ENCODE data around the gene PNMA8C.

The PNMA8C gene

DNA sequence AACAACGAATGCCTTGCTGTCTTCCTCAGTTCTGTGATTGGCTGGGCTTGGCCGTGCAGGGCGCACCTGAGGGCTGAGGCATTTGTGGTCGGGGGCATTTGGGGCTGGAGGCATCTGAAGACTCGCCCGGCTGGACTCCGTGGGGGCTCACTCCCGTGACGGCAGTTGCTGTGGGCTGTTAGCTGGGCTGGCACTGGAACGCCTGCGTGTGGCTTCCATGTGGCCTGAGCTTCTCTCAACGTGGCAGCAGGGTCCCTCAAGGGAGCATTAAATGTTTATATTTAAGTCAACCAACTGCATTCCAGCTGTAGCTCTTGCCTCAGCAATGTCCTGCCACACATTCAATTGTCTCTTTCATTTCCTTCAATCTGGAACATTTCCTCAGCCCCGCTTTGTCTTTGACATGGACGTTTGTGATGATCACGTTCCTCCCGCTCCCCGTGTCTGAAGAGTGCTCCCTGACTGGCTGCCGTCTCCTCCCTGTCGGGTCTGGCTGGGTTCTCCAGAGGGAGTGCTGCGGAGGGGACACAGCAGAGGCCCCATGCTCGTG lies 36.4 kb downstream of the PNMA8C start:
- Histone ChIP-seq H3K4me3 (ENCODE audit: low read length) (no peak overlapping the region), H3K4me1 (ENCODE audit: insufficient read depth, low read length) (no peaks in the 10 kb centered on the region), H3K36me3 (ENCODE audit: insufficient read depth, low read depth, low read length) (peaks cover 46% of the 10 kb centered on the region), H3K9ac (ENCODE audit: low read depth, low read length) (no peak overlapping the region), H3K27me3 (ENCODE audit: insufficient read depth, low read length) (no peaks in the 10 kb centered on the region), H3K27ac (ENCODE audit: low read length) (no peak overlapping the region), H3K9me3 (ENCODE audit: insufficient read depth, low read depth, low read length) (no peaks in the 10 kb centered on the region)

- Histone ChIP-seq H3K27me3 (ENCODE audit: insufficient read depth, low read length) (no peaks in the 10 kb centered on the region), H3K4me1 (ENCODE audit: insufficient read depth, low read length) (no peaks in the 10 kb centered on the region), H3K36me3 (ENCODE audit: insufficient read depth, low read depth, low read length) (peaks cover 54% of the 10 kb centered on the region), H3K9me3 (ENCODE audit: insufficient read depth, low read depth, low read length) (no peaks in the 10 kb centered on the region), H3K9ac (ENCODE audit: low read depth, low read length) (no peak overlapping the region), H3K27ac (ENCODE audit: low read length) (no peak overlapping the region), H3K4me3 (ENCODE audit: low read length) (no peak overlapping the region)
These were observed 37.2 kb downstream of the PNMA8C start for GRCh38 chr19:46391296-46392251.

- Histone ChIP-seq H3K27me3 (ENCODE audit: insufficient read depth, low read length) (no peaks in the 10 kb centered on the region), H3K4me3 (ENCODE audit: low read length) (no peak overlapping the region), H3K36me3 (ENCODE audit: insufficient read depth, low read depth, low read length) (peaks cover 61% of the 10 kb centered on the region), H3K9ac (ENCODE audit: low read depth, low read length) (no peak overlapping the region), H3K27ac (ENCODE audit: low read length) (no peak overlapping the region), H3K9me3 (ENCODE audit: insufficient read depth, low read depth, low read length) (no peaks in the 10 kb centered on the region), H3K4me1 (ENCODE audit: insufficient read depth, low read length) (no peaks in the 10 kb centered on the region)
These were observed 37.9 kb downstream of the PNMA8C start for GRCh38 chr19:46390866-46391265.

- Histone ChIP-seq H3K27me3 (ENCODE audit: insufficient read depth, low read length) (no peaks in the 10 kb centered on the region), H3K36me3 (ENCODE audit: insufficient read depth, low read depth, low read length) (peaks cover 62% of the 10 kb centered on the region), H3K4me1 (ENCODE audit: insufficient read depth, low read length) (no peaks in the 10 kb centered on the region), H3K4me3 (ENCODE audit: low read length) (no peak overlapping the region), H3K9ac (ENCODE audit: low read depth, low read length) (no peak overlapping the region), H3K27ac (ENCODE audit: low read length) (no peak overlapping the region), H3K9me3 (ENCODE audit: insufficient read depth, low read depth, low read length) (no peaks in the 10 kb centered on the region)
These were observed 38.4 kb downstream of the PNMA8C start for GRCh38 chr19:46390121-46390858.

DNA sequence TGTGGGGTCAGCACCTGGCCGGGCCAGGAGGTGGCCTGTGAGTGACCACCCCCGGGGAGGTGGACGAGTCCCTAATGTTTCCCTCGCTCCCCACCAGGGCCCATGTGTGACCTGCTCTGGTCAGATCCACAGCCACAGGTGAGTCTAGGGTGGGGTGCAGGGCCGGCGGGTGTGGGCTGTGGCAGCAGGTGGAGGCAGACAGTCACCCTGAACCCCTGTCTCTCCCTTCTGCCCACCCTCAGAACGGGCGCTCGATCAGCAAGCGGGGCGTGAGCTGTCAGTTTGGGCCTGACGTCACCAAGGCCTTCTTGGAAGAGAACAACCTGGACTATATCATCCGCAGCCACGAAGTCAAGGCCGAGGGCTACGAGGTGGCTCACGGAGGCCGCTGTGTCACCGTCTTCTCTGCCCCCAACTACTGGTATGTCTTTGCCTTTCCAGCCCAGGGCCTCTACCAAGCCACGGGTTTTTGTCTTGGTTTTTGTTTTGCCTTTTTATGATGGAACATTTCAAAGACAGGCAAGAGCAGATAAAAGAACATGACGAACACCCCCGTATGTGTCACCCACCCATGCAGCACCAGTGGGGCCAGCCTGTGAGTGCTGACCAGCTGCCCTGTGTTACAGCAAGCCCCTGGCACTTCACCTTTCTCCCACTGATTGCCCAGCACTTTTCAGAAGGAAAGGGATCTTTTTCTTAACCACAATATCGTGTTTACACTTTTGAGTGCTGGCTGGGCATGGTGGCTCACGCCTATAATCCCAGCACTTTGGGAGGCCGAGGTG lies 40.2 kb downstream of the PNMA8C start:
- Histone ChIP-seq H3K4me1 (ENCODE audit: insufficient read depth, low read length) (no peaks in the 10 kb centered on the region), H3K36me3 (ENCODE audit: insufficient read depth, low read depth, low read length) (peaks cover 80% of the 10 kb centered on the region), H3K9ac (ENCODE audit: low read depth, low read length) (no peak overlapping the region), H3K27ac (ENCODE audit: low read length) (no peak overlapping the region), H3K27me3 (ENCODE audit: insufficient read depth, low read length) (no peaks in the 10 kb centered on the region), H3K9me3 (ENCODE audit: insufficient read depth, low read depth, low read length) (no peaks in the 10 kb centered on the region), H3K4me3 (ENCODE audit: low read length) (no peak overlapping the region)

- H3K9me3 ChIP-seq (ENCODE audit: insufficient read depth, low read depth, low read length), result no peaks in the 10 kb centered on the region
- no peak overlapping the region for H3K4me3 ChIP-seq (ENCODE audit: low read length)
- H3K27ac ChIP-seq (ENCODE audit: low read length), result no peak overlapping the region
- no peaks in the 10 kb centered on the region for H3K27me3 ChIP-seq (ENCODE audit: insufficient read depth, low read length)
- H3K4me1 ChIP-seq (ENCODE audit: insufficient read depth, low read length), result no peaks in the 10 kb centered on the region
- no peak overlapping the region for H3K9ac ChIP-seq (ENCODE audit: low read depth, low read length)
- peaks cover 83% of the 10 kb centered on the region for H3K36me3 ChIP-seq (ENCODE audit: insufficient read depth, low read depth, low read length)
These were observed 41.0 kb downstream of the PNMA8C start for GRCh38 chr19:46387713-46388130.

DNA sequence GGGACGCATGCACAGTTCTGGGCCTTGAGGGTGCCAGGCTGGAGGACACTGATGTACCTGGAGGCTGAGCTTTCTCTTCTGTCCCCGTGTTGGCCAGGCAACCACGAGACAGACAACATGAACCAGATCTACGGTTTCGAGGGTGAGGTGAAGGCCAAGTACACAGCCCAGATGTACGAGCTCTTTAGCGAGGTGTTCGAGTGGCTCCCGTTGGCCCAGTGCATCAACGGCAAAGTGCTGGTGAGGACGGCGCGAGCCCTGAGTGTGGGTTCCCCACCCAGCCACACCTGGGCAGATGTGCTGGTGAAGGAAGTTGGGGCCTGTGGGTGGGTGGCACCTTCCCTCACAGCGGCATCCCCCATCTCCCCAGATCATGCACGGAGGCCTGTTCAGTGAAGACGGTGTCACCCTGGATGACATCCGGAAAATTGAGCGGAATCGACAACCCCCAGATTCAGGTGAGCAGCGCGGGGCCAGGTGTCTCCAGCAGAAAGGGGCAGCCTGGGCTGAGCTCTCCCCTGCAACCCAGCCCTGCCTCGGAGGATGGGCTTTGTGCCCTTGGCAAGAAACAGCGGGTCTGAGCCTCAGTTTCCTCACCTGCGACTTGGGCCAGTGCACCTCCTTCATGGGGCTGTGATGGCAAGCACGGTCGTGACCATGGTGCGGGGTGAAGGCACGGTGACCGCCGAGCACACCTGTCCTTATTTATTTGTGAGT lies 41.6 kb downstream of the PNMA8C start:
- H3K27ac ChIP-seq (ENCODE audit: low read length), result no peak overlapping the region

GRCh38 chr19:46386151-46386550 lies 42.6 kb downstream of the PNMA8C start:
- Histone ChIP-seq H3K27me3 (ENCODE audit: insufficient read depth, low read length) (no peaks in the 10 kb centered on the region), H3K4me1 (ENCODE audit: insufficient read depth, low read length) (no peaks in the 10 kb centered on the region), H3K9ac (ENCODE audit: low read depth, low read length) (no peak overlapping the region), H3K27ac (ENCODE audit: low read length) (no peak overlapping the region), H3K9me3 (ENCODE audit: insufficient read depth, low read depth, low read length) (no peaks in the 10 kb centered on the region), H3K36me3 (ENCODE audit: insufficient read depth, low read depth, low read length) (peaks cover 92% of the 10 kb centered on the region), H3K4me3 (ENCODE audit: low read length) (no peak overlapping the region)

More for the DNA sequence above, 41.6 kb downstream of the PNMA8C start:
- Histone ChIP-seq H3K4me1 (ENCODE audit: insufficient read depth, low read length) (no peaks in the 10 kb centered on the region), H3K9me3 (ENCODE audit: insufficient read depth, low read depth, low read length) (no peaks in the 10 kb centered on the region), H3K9ac (ENCODE audit: low read depth, low read length) (no peak overlapping the region), H3K4me3 (ENCODE audit: low read length) (no peak overlapping the region), H3K36me3 (ENCODE audit: insufficient read depth, low read depth, low read length) (peaks cover 89% of the 10 kb centered on the region), H3K27me3 (ENCODE audit: insufficient read depth, low read length) (no peaks in the 10 kb centered on the region)

DNA sequence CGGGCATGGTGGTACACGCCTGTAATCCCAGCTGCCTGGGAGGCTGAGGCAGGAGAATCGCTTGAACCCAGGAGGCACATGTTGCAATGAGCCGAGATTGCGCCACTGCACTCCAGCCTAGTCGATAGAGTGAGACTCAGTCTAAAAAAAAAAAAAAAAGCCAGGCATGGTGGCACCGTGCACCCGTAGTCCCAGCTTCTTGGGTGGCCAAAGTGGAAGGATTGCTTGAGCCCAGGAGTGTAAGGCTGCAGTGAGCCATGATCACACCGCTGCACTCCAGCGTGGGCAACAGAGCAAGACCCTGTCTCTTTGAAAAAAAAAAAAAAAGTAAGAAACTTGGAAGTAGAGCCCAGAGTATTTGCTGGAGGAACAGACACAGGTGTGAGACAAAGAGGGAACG lies 43.1 kb downstream of the PNMA8C start:
- no peaks in the 10 kb centered on the region for H3K9me3 ChIP-seq (ENCODE audit: insufficient read depth, low read depth, low read length)
- peaks cover 92% of the 10 kb centered on the region for H3K36me3 ChIP-seq (ENCODE audit: insufficient read depth, low read depth, low read length)
- H3K27ac ChIP-seq (ENCODE audit: low read length), result no peak overlapping the region
- H3K9ac ChIP-seq (ENCODE audit: low read depth, low read length), result no peak overlapping the region
- H3K4me3 ChIP-seq (ENCODE audit: low read length), result no peak overlapping the region
- H3K4me1 ChIP-seq (ENCODE audit: insufficient read depth, low read length), result no peaks in the 10 kb centered on the region
- no peaks in the 10 kb centered on the region for H3K27me3 ChIP-seq (ENCODE audit: insufficient read depth, low read length)

- Histone ChIP-seq H3K4me3 (ENCODE audit: low read length) (no peak overlapping the region), H3K36me3 (ENCODE audit: insufficient read depth, low read depth, low read length) (peaks cover 96% of the 10 kb centered on the region), H3K9me3 (ENCODE audit: insufficient read depth, low read depth, low read length) (no peaks in the 10 kb centered on the region), H3K27me3 (ENCODE audit: insufficient read depth, low read length) (no peaks in the 10 kb centered on the region), H3K4me1 (ENCODE audit: insufficient read depth, low read length) (no peaks in the 10 kb centered on the region), H3K9ac (ENCODE audit: low read depth, low read length) (no peak overlapping the region), H3K27ac (ENCODE audit: low read length) (no peak overlapping the region)
These were observed 44.3 kb downstream of the PNMA8C start for GRCh38 chr19:46384396-46384795.

DNA sequence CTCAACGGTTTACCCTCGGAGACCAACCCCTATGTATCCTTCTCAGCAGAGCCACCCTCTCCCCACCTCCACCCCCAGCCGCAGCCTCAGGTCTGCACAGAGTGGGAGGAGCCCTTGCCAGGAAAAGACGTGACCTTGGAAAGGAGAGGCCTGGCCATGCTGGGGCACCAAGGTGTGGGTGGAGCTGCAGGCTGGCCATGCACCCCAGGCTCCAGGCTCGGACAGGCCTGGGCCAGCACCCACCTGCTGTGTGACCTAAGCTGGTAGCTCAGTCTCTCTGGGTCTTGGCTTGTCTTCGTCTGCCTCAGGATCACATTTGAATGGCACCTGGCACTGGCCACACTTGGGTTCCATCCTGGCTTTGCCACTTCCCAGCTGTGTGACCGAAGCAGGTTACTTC lies 44.9 kb downstream of the PNMA8C start:
- H3K4me1 ChIP-seq (ENCODE audit: insufficient read depth, low read length), result no peaks in the 10 kb centered on the region
- H3K27me3 ChIP-seq (ENCODE audit: insufficient read depth, low read length), result no peaks in the 10 kb centered on the region
- H3K27ac ChIP-seq (ENCODE audit: low read length), result no peak overlapping the region
- H3K9me3 ChIP-seq (ENCODE audit: insufficient read depth, low read depth, low read length), result no peaks in the 10 kb centered on the region
- H3K4me3 ChIP-seq (ENCODE audit: low read length), result no peak overlapping the region
- H3K9ac ChIP-seq (ENCODE audit: low read depth, low read length), result no peak overlapping the region
- peaks cover 96% of the 10 kb centered on the region for H3K36me3 ChIP-seq (ENCODE audit: insufficient read depth, low read depth, low read length)

Measured in iPS-20b (cell line).